Sigmoid colon (tissue), 7 donors: ENCODE results near the gene LDB1. TPM values are rescaled to one million over a fixed set of nuclear protein-coding genes. Genes with fewer than 3 reads are reported as not detected.

Source experiments
- DNase-seq: peaks from one replicate; pipeline ENCODE4 v3.0.0-alpha.2; 2019
- H3K27ac ChIP-seq, 4 donors: fragments of 200-600 bp; sonication (generic); one replicate each; pipeline ENCODE4 v1.5.1; 2016 to 2019; ENCODE audit warnings: mild to moderate bottlenecking in 1 of 4
- H3K27me3 ChIP-seq, 3 donors: fragments of 200-600 bp; sonication (generic); one replicate each; pipeline ENCODE4 v1.5.1; 2019; ENCODE audit warnings: mild to moderate bottlenecking in 1 of 3
- H3K36me3 ChIP-seq, 4 donors: fragments of 200-600 bp; sonication (generic); one replicate each; pipeline ENCODE4 v1.5.1; 2016 to 2019
- H3K4me1 ChIP-seq, 4 donors: fragments of 200-600 bp; sonication (generic); one replicate each; pipeline ENCODE4 v1.5.1; 2017 to 2019
- H3K4me3 ChIP-seq, 4 donors: fragments of 200-600 bp; sonication (generic); one replicate each; pipeline ENCODE4 v1.5.1; 2017 to 2019; ENCODE audit warnings: mild to moderate bottlenecking in 2 of 4, moderate library complexity in 1 of 4
- H3K9me3 ChIP-seq, 4 donors: fragments of 200-600 bp in 3 of 4; sonication (generic) in 3 of 4; one replicate each; pipeline versions ENCODE4 v1.5.1 to v1.6.1; 2013 to 2019
- CTCF ChIP-seq, 4 experiments: fragments of 450-650 bp in 3 of 4; fragments of 200-600 bp in 1 of 4; IDR thresholded peaks; one replicate each; pipeline ENCODE4 v1.5.1; 2016 to 2019; ENCODE audit warnings: antibody characterized with exemption in 4 of 4, mild to moderate bottlenecking in 3 of 4, moderate library complexity in 2 of 4
- EP300 ChIP-seq, 4 donors: sonication (generic); formaldehyde crosslinking; IDR thresholded peaks; one replicate each; pipeline ENCODE4 v1.6.1; 2017; ENCODE audit warnings: antibody characterized with exemption in 4 of 4
- POLR2A ChIP-seq, 2 donors: fragments of 450-650 bp; IDR thresholded peaks; one replicate each; pipeline ENCODE4 v1.6.1; 2016; ENCODE audit warnings: antibody characterized with exemption in 2 of 2, mild to moderate bottlenecking in 2 of 2, moderate library complexity in 2 of 2
- POLR2AphosphoS5 ChIP-seq, 4 donors: sonication (generic); formaldehyde crosslinking; IDR thresholded peaks; one replicate each; pipeline ENCODE4 v1.6.1; 2017; ENCODE audit warnings: antibody characterized with exemption in 4 of 4
- WGBS, 2 donors: extraction: QIAGEN DNeasy Blood & Tissue Kit; methylation state at CpG; one replicate each; pipeline ENCODE4 v1.1.7; 2013; 5-methylcytosine and 5-hydroxymethylcytosine counted together
- intact Hi-C: fragments of 100-400 bp; cut with DNase I; formaldehyde crosslinking; loops from one replicate; pipeline ENCODE4 v1.15.1; 2023
- polyA plus RNA-seq, 3 donors: library from polyadenylated mRNA; stranded (reverse); fragments of 200-250 nt; gene quantifications; one replicate each; pipeline ENCODE4 v1.2.3, GENCODE V29; 2013
- total RNA-seq, 4 donors: library from RNA; depleted of rRNA; stranded (reverse); fragments of >200 nt; gene quantifications; one replicate each; pipeline ENCODE4 v1.1.0, GENCODE V29; 2016
- donor health status: healthy with polysubstance abuse.
- donor health status: Bipolar disorder and iron deficiency.
- donor health status: healthy.

The LDB1 gene
- total and polyA plus RNA-seq, 7 donors: 10.4 to 88.4 (median 62.1) TPM

GRCh38 chr10:102068216-102068615 is 52.0 kb downstream of the LDB1 start:
- peaks cover 0 to 12% (median 7%) of the 10 kb centered on the region in 4 donors for H3K36me3 ChIP-seq
- WGBS, 2 donors: 13 to 74% methylated on average over 1 of the region's 1 CpG
- peaks cover 0 to 48% (median 33%) of the 10 kb centered on the region in 4 donors for H3K4me1 ChIP-seq

GRCh38 chr10:102067091-102067916 is 52.9 kb downstream of the LDB1 start:
- Histone ChIP-seq H3K27me3 (no peaks in the 10 kb centered on the region), H3K4me3 (no peak overlapping the region), H3K9me3 (no peaks in the 10 kb centered on the region), H3K4me1 (peaks cover 0 to 44% (median 33%) of the 10 kb centered on the region in 4 donors), H3K36me3 (peaks cover 0 to 12% (median 7%) of the 10 kb centered on the region in 4 donors), H3K27ac (no peak overlapping the region)
- DNase-seq: no peak
- intact Hi-C loops: no loop called here
- 86 to 92% methylated on average over 18 of the region's 18 CpGs for WGBS, 2 donors
- TF ChIP-seq CTCF (IDR thresholded peaks at IDR 0.05) (no peak), POLR2A (IDR thresholded peaks at IDR 0.05) (no peak), POLR2AphosphoS5 (IDR thresholded peaks at IDR 0.05) (no peak), EP300 (IDR thresholded peaks at IDR 0.05) (no peak)

More at GRCh38 chr10:102068216-102068615, 52.0 kb downstream of the LDB1 start:
- TF ChIP-seq CTCF (IDR thresholded peaks at IDR 0.05): no peak
- no peak for TF ChIP-seq POLR2AphosphoS5 (IDR thresholded peaks at IDR 0.05)
- TF ChIP-seq POLR2A (IDR thresholded peaks at IDR 0.05): no peak
- no peak overlapping the region for H3K27ac ChIP-seq
- no peak overlapping the region for H3K4me3 ChIP-seq
- no peaks in the 10 kb centered on the region for H3K9me3 ChIP-seq
- DNase-seq: peak; percentile 69
- intact Hi-C loops: no loop called here
- no peaks in the 10 kb centered on the region for H3K27me3 ChIP-seq

- Histone ChIP-seq H3K4me1 (peaks cover 0 to 44% (median 33%) of the 10 kb centered on the region in 4 donors), H3K36me3 (peaks cover 0 to 12% (median 7%) of the 10 kb centered on the region in 4 donors), H3K4me3 (peak overlapping the region; percentile 61 to 87 (median 84)), H3K27ac (peak overlapping the region; percentile 90 to 94 (median 93)), H3K27me3 (no peaks in the 10 kb centered on the region), H3K9me3 (no peaks in the 10 kb centered on the region)
- WGBS, 2 donors: 60 to 81% methylated on average over 16 of the region's 16 CpGs
- intact Hi-C loops: no loop called here
- no peak for TF ChIP-seq POLR2A (IDR thresholded peaks at IDR 0.05)
- TF ChIP-seq POLR2AphosphoS5 (IDR thresholded peaks at IDR 0.05): no peak
- no peak for TF ChIP-seq EP300 (IDR thresholded peaks at IDR 0.05)
- TF ChIP-seq CTCF (IDR thresholded peaks at IDR 0.05): no peak
- DNase-seq: no peak
Observed at GRCh38 chr10:102066399-102067088, 53.6 kb downstream of the LDB1 start.

- Histone ChIP-seq H3K27me3 (no peaks in the 10 kb centered on the region), H3K9me3 (no peaks in the 10 kb centered on the region), H3K4me3 (peak overlapping the region; percentile 61 to 87 (median 84)), H3K4me1 (peaks cover 0 to 44% (median 33%) of the 10 kb centered on the region in 4 donors), H3K36me3 (peaks cover 0 to 12% (median 7%) of the 10 kb centered on the region in 4 donors), H3K27ac (peak overlapping the region; percentile 90 to 94 (median 93))
- peak; percentile 68 for DNase-seq
- WGBS, 2 donors: 4 to 7% methylated on average over 63 of the region's 63 CpGs
- TF ChIP-seq POLR2A (IDR thresholded peaks at IDR 0.05) (no peak), POLR2AphosphoS5 (IDR thresholded peaks at IDR 0.05) (no peak), CTCF (IDR thresholded peaks at IDR 0.05) (no peak), EP300 (IDR thresholded peaks at IDR 0.05) (no peak)
- intact Hi-C loops: loop anchor here (1.0 to 2.0 kb wide), 2 partner anchors 9 to 53 kb away; partner anchors contain the start of gene ARMH3
Observed at GRCh38 chr10:102065561-102066398, 54.4 kb downstream of the LDB1 start.
